Measurements from ENCODE around the gene HORMAD2.

HORMAD2 gene

DNA sequence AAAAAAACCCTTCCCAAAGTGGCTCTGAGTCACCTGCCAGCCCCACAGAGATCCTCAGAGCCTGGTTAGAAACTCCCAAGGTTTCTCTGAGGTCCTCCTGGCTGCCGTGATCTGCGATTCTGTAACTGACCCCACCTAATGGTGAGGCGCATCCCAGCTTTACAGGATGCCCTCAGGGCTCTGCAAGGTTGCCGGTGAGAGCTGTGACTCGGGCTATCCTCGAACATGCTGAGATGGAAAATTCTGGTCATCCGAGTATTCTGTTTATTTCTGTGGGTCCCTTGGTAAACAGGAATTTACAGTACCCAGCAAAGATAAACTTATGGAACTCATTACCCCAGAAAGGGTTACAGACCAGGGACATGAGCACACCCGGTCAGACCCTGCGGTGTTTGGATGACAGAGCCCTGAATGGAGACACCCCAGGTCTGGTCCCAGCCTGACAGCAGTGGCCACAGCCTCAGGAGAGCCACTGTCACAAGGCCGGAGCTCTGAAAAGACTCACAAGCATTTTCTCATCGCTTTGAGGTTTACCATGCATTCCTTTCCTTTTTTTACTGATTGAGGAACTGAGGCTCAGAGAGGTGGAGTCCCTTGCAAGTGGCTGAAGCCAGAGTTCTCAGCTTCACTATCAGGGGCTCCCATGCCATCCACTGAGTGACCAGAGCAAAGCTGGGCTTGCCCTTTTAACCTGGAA lies 144.0 kb downstream of the HORMAD2 start:
- no peak for DNase-seq (ENCODE audit: low read depth in 1 of 2, low spot score in 1 of 2)

DNA sequence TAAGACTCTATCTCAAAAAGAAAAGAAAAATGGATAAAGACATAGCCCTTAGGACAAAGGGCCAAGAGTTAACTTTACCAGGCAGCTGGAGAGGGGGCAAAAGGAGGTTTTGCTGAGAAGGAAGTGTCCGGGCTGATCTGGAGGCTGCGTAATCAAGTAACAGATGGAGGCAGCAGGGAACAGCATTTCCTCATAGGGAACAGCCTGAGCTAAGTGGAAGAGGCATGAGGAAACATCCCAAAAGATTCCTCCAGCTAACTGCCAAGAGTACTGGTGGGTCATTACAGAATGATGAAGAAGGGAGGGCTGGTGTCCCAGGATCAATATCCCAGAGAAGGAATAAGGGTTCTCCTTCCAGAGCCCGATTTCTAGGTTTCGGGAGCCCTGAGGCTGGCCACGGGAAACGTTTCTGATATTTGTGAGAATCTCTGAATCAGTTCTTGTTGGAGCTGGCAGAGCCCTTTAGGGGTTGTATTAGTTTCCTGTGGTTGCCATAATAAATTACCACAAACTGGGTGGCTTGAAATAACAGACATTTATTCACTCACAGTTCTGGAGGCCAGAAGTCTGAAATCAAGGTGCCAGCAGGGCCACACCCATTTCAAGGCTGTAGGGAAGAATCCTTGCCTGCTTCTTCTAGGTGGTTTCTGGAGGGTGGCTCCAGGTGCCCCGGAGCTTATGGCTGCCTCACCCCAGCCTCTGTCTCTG lies 145.1 kb downstream of the HORMAD2 start:
- no peak for DNase-seq (ENCODE audit: low read depth in 1 of 2, low spot score in 1 of 2)

DNA sequence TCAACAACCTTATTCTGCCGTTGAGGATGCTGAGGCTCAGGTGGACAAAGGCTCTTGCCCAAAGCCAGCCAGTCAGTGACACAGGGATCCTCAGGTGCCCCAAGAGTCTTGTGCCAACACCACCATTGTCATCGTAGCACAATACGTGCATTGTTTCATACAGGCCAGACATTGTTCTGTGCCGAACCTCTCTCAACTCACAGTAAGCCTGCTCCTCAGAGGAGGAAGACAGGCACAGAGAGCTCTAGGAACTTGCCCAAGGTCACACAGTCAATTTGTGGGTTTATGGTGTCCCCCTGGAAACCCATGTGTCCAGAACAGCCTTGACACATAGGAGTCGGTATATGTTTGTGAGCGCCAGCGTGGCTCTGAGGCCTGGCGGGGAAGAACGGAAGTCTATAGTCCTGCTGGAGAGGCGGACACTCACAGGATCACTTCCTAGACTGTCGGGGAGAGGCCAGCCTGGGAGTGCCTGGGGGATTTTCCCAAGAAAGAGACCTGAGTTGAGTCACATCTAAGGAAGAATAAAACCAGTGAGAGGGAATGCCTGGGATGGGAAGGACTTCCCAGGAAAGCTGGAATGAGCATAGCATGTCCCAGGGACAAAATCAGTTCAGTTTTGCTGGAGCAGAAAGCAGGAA lies 146.0 kb downstream of the HORMAD2 start:
- no peak for DNase-seq (ENCODE audit: low read depth in 1 of 2, low spot score in 1 of 2)

Measured in activated T-helper 1 cell treated with anti-CD3 and anti-CD28 coated beads, Interleukin-2, amount 50 U/mL, for 16 hours (primary cell).